Subcutaneous abdominal adipose tissue (tissue), 5 donors: Measurements from ENCODE around the gene ABCA6.

ENCODE experiments used
- H3K27ac ChIP-seq: one replicate; pipeline ENCODE4 v1.7.0; 2013; ENCODE audit warnings: low read depth, mild to moderate bottlenecking, inconsistent platforms, low read length, moderate library complexity
- H3K27me3 ChIP-seq, 5 donors: one replicate each; pipeline ENCODE4 v1.7.0; 2013; ENCODE audit warnings: low read length in 5 of 5, inconsistent platforms in 1 of 5; ENCODE audit not compliant: control insufficient read depth in 5 of 5, insufficient read depth in 4 of 5
- H3K36me3 ChIP-seq, 5 donors: one replicate each; pipeline ENCODE4 v1.7.0; 2013; ENCODE audit warnings: low read length in 5 of 5; ENCODE audit not compliant: control insufficient read depth in 5 of 5, insufficient read depth in 5 of 5
- H3K4me1 ChIP-seq, 5 donors: one replicate each; pipeline ENCODE4 v1.7.0; 2013; ENCODE audit warnings: low read length in 5 of 5, mild to moderate bottlenecking in 3 of 5, moderate library complexity in 1 of 5; ENCODE audit not compliant: control insufficient read depth in 5 of 5, insufficient read depth in 5 of 5
- H3K4me3 ChIP-seq, 5 donors: one replicate each; pipeline ENCODE4 v1.7.0; 2013; ENCODE audit warnings: low read length in 5 of 5, low read depth in 1 of 5
- H3K9ac ChIP-seq, 5 donors: one replicate each; pipeline ENCODE4 v1.7.0; 2013; ENCODE audit warnings: low read length in 5 of 5, mild to moderate bottlenecking in 4 of 5, moderate library complexity in 3 of 5
- H3K9me3 ChIP-seq, 5 donors: one replicate each; pipeline ENCODE4 v1.7.0; 2013; ENCODE audit warnings: low read length in 5 of 5; ENCODE audit not compliant: control insufficient read depth in 5 of 5
- donor health status: healthy.
- donor health status: healthy.
- donor health status: healthy.
- donor health status: healthy.
- donor health status: healthy.

ABCA6 gene

GRCh38 chr17:69067274-69068047, 74.2 kb downstream of the ABCA6 start:
- H3K9me3 ChIP-seq = peaks cover 0 to 5% (median 0%) of the 10 kb centered on the region in 5 donors
- no peak overlapping the region for H3K9ac ChIP-seq
- no peak overlapping the region for H3K27ac ChIP-seq
- H3K36me3 ChIP-seq = peaks cover 0 to 4% (median 3%) of the 10 kb centered on the region in 5 donors
- peaks cover 0 to 12% (median 7%) of the 10 kb centered on the region in 5 donors for H3K4me1 ChIP-seq
- H3K27me3 ChIP-seq = no peaks in the 10 kb centered on the region
- no peak overlapping the region for H3K4me3 ChIP-seq

- Histone ChIP-seq H3K36me3 (peaks cover 0 to 4% (median 3%) of the 10 kb centered on the region in 5 donors), H3K9ac (no peak overlapping the region), H3K27me3 (no peaks in the 10 kb centered on the region), H3K27ac (no peak overlapping the region), H3K9me3 (peaks cover 0 to 5% (median 0%) of the 10 kb centered on the region in 5 donors), H3K4me1 (peaks cover 2 to 15% (median 12%) of the 10 kb centered on the region in 5 donors), H3K4me3 (no peak overlapping the region)
Measured at GRCh38 chr17:69066482-69066881, 75.2 kb downstream of the ABCA6 start.

- no peak overlapping the region for H3K27ac ChIP-seq
Measured at GRCh38 chr17:69065113-69065512, 76.6 kb downstream of the ABCA6 start.

GRCh38 chr17:69064476-69064875, 77.2 kb downstream of the ABCA6 start:
- no peak overlapping the region for H3K9ac ChIP-seq
- no peak overlapping the region for H3K27ac ChIP-seq
- no peaks in the 10 kb centered on the region for H3K9me3 ChIP-seq
- H3K36me3 ChIP-seq = peaks cover 0 to 3% (median 0%) of the 10 kb centered on the region in 5 donors
- no peaks in the 10 kb centered on the region for H3K27me3 ChIP-seq
- peaks cover 6 to 32% (median 19%) of the 10 kb centered on the region in 5 donors for H3K4me1 ChIP-seq
- no peak overlapping the region for H3K4me3 ChIP-seq

More at GRCh38 chr17:69065113-69065512, 76.6 kb downstream of the ABCA6 start:
- Histone ChIP-seq H3K4me3 (no peak overlapping the region), H3K4me1 (peaks cover 6 to 26% (median 17%) of the 10 kb centered on the region in 5 donors), H3K27me3 (no peaks in the 10 kb centered on the region), H3K9me3 (no peaks in the 10 kb centered on the region), H3K9ac (no peak overlapping the region), H3K36me3 (peaks cover 0 to 3% (median 0%) of the 10 kb centered on the region in 5 donors)

- Histone ChIP-seq H3K4me1 (peaks cover 6 to 34% (median 24%) of the 10 kb centered on the region in 5 donors), H3K27me3 (no peaks in the 10 kb centered on the region), H3K36me3 (peaks cover 0 to 3% (median 0%) of the 10 kb centered on the region in 5 donors), H3K9me3 (peaks cover 0 to 2% (median 0%) of the 10 kb centered on the region in 5 donors), H3K27ac (no peak overlapping the region), H3K4me3 (no peak overlapping the region), H3K9ac (no peak overlapping the region)
Measured at GRCh38 chr17:69064001-69064400, 77.7 kb downstream of the ABCA6 start.

GRCh38 chr17:69062860-69063581, 78.7 kb downstream of the ABCA6 start:
- no peak overlapping the region for H3K9ac ChIP-seq
- peaks cover 6 to 34% (median 20%) of the 10 kb centered on the region in 5 donors for H3K4me1 ChIP-seq
- peaks cover 0 to 3% (median 0%) of the 10 kb centered on the region in 5 donors for H3K9me3 ChIP-seq
- no peak overlapping the region for H3K27ac ChIP-seq
- peaks cover 0 to 3% (median 0%) of the 10 kb centered on the region in 5 donors for H3K36me3 ChIP-seq
- no peaks in the 10 kb centered on the region for H3K27me3 ChIP-seq
- no peak overlapping the region for H3K4me3 ChIP-seq

GRCh38 chr17:69061721-69062556, 79.8 kb downstream of the ABCA6 start:
- H3K27me3 ChIP-seq = no peaks in the 10 kb centered on the region

GRCh38 chr17:69060822-69061221, 80.9 kb downstream of the ABCA6 start, which contains the start of gene ABCA9:
Gene ABCA9 (minus strand): TSS chr17:69060927. CDS start chr17:69051126, 9,801 bp downstream.
- peaks cover 0 to 9% (median under 1%) of the 10 kb centered on the region in 5 donors for H3K36me3 ChIP-seq
- H3K9ac ChIP-seq = peak within 1 kb of the TSS in 2 of 5 donors; percentile 25 to 42
- peak within 1 kb of the TSS; percentile 51 for H3K27ac ChIP-seq
- peaks cover 6 to 34% (median 20%) of the 10 kb centered on the region in 5 donors for H3K4me1 ChIP-seq
- H3K4me3 ChIP-seq = peak within 1 kb of the TSS; percentile 35 to 61 (median 43)
- H3K9me3 ChIP-seq = peaks cover 0 to 6% (median 0%) of the 10 kb centered on the region in 5 donors
- H3K27me3 ChIP-seq = no peaks in the 10 kb centered on the region

More at GRCh38 chr17:69061721-69062556, 79.8 kb downstream of the ABCA6 start:
- peaks cover 0 to 3% (median 0%) of the 10 kb centered on the region in 5 donors for H3K36me3 ChIP-seq
- H3K27ac ChIP-seq = no peak overlapping the region
- no peak overlapping the region for H3K4me3 ChIP-seq
- H3K9me3 ChIP-seq = peaks cover 0 to 3% (median 0%) of the 10 kb centered on the region in 5 donors
- no peak overlapping the region for H3K9ac ChIP-seq
- H3K4me1 ChIP-seq = peaks cover 6 to 34% (median 20%) of the 10 kb centered on the region in 5 donors

- H3K4me3 ChIP-seq = peak overlapping the region; percentile 35 to 61 (median 43)
- peak overlapping the region in 1 of 5 donors; percentile 16 for H3K9ac ChIP-seq
- no peaks in the 10 kb centered on the region for H3K27me3 ChIP-seq
- peaks cover 0 to 6% (median 0%) of the 10 kb centered on the region in 5 donors for H3K9me3 ChIP-seq
- H3K36me3 ChIP-seq = peaks cover 0 to 9% (median 0%) of the 10 kb centered on the region in 5 donors
- H3K4me1 ChIP-seq = peaks cover 6 to 34% (median 20%) of the 10 kb centered on the region in 5 donors
- no peak overlapping the region for H3K27ac ChIP-seq
Measured at GRCh38 chr17:69059458-69060175, 82.1 kb downstream of the ABCA6 start.
